Tibial artery (tissue), 4 donors: ENCODE data around the gene S1PR5.

ENCODE experiments used
- DNase-seq, 2 donors: peaks; one replicate each; pipeline ENCODE4 v3.0.0-alpha.2; 2019
- H3K27ac ChIP-seq, 2 donors: fragments of 200-600 bp; sonication (generic) in 1 of 2; 1 replicate in 1 of 2; 2 replicates in 1 of 2; pipeline ENCODE4 v1.5.1; 2018 to 2019; ENCODE audit warnings: mild to moderate bottlenecking in 1 of 2
- H3K27me3 ChIP-seq, 2 donors: fragments of 200-600 bp; sonication (generic) in 1 of 2; one replicate each; pipeline versions ENCODE4 v1.5.1 to v1.6.0; 2016 to 2019
- H3K36me3 ChIP-seq, 3 donors: fragments of 200-600 bp; sonication (generic) in 2 of 3; one replicate each; pipeline ENCODE4 v1.5.1; 2016 to 2019; ENCODE audit warnings: mild to moderate bottlenecking in 2 of 3
- H3K4me1 ChIP-seq, 4 donors: fragments of 200-600 bp; sonication (generic) in 2 of 4; 1 replicate in 3 of 4; 2 replicates in 1 of 4; pipeline ENCODE4 v1.5.1; 2016 to 2019
- H3K4me3 ChIP-seq, 2 donors: fragments of 200-600 bp; sonication (generic) in 1 of 2; 1 replicate in 1 of 2; 2 replicates in 1 of 2; pipeline ENCODE4 v1.5.1; 2018 to 2019; ENCODE audit warnings: mild to moderate bottlenecking in 2 of 2
- H3K9me3 ChIP-seq, 3 donors: fragments of 200-600 bp; sonication (generic) in 1 of 3; one replicate each; pipeline ENCODE4 v1.5.1; 2016 to 2019
- CTCF ChIP-seq, 2 experiments: fragments of 200-600 bp in 1 of 2; fragments of 450-650 bp in 1 of 2; IDR thresholded peaks; one replicate each; pipeline ENCODE4 v1.5.1; 2017 to 2019; ENCODE audit warnings: antibody characterized with exemption in 2 of 2, mild to moderate bottlenecking in 1 of 2, moderate library complexity in 1 of 2
- intact Hi-C: fragments of 100-400 bp; cut with DNase I; formaldehyde crosslinking; loops from one replicate; pipeline ENCODE4 v1.15.0; 2023; ENCODE audit warnings: low total_unique reads

The S1PR5 gene

DNA sequence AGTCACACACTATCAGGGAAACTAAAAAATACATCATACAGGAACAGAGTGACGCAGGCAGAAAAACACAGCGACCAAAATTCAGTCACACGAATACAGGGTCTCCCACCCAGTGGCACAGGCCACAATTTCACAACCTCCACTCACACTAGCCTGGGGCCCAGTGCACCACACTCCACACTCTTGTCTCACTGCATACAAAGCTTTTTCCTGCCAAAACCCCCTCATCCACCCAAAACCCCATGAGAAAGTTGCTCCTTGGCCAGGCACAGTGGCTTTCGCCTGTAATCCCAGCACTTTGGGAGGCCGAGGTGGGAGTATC, 1.2 kb downstream of the S1PR5 start:
- no peak overlapping the region for H3K4me3 ChIP-seq
- intact Hi-C loops, result no loop called here
- no peak for DNase-seq
- no peak for TF ChIP-seq CTCF (IDR thresholded peaks at IDR 0.05)
- H3K36me3 ChIP-seq, result no peaks in the 10 kb centered on the region
- no peaks in the 10 kb centered on the region for H3K9me3 ChIP-seq
- no peak overlapping the region for H3K27ac ChIP-seq
- H3K4me1 ChIP-seq, result peaks cover 0 to 26% (median 15%) of the 10 kb centered on the region in 4 donors
- peaks cover 0 to 47% of the 10 kb centered on the region in 2 donors for H3K27me3 ChIP-seq

- DNase-seq, result no peak
- intact Hi-C loops, result no loop called here
- Histone ChIP-seq H3K4me1 (peaks cover 0 to 33% (median 20%) of the 10 kb centered on the region in 4 donors), H3K27me3 (peaks cover 0 to 57% of the 10 kb centered on the region in 2 donors), H3K36me3 (no peaks in the 10 kb centered on the region), H3K4me3 (no peak overlapping the region), H3K9me3 (no peaks in the 10 kb centered on the region), H3K27ac (no peak overlapping the region)
- TF ChIP-seq CTCF (IDR thresholded peaks at IDR 0.05), result no peak
These were observed 2.8 kb downstream of the S1PR5 start for GRCh38 chr19:10514211-10515145.

DNA sequence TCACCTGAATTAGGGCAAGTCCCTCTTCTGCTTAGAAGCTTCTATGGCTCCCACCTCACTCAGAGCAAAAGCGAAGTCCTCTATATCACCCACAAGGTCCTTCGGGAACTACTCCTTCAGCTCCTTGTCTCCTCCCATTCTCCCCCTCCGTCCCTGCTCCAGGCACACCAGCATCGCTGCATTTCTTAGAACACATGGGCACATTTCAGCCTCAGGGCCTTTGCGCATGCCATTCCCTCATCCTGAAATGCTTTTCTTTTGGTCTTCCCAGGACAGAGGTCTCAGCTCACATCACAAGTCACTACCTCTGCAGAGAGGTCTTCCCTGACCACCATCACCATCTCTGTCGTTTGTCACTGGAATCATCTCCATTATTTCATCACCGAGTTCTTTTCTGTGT, 4.0 kb downstream of the S1PR5 start:
- Histone ChIP-seq H3K27ac (no peak overlapping the region), H3K27me3 (peaks cover 0 to 52% of the 10 kb centered on the region in 2 donors), H3K9me3 (no peaks in the 10 kb centered on the region), H3K36me3 (no peaks in the 10 kb centered on the region), H3K4me1 (peaks cover 0 to 27% (median 18%) of the 10 kb centered on the region in 4 donors), H3K4me3 (no peak overlapping the region)
- intact Hi-C loops, result no loop called here
- no peak for TF ChIP-seq CTCF (IDR thresholded peaks at IDR 0.05)
- DNase-seq, result no peak

DNA sequence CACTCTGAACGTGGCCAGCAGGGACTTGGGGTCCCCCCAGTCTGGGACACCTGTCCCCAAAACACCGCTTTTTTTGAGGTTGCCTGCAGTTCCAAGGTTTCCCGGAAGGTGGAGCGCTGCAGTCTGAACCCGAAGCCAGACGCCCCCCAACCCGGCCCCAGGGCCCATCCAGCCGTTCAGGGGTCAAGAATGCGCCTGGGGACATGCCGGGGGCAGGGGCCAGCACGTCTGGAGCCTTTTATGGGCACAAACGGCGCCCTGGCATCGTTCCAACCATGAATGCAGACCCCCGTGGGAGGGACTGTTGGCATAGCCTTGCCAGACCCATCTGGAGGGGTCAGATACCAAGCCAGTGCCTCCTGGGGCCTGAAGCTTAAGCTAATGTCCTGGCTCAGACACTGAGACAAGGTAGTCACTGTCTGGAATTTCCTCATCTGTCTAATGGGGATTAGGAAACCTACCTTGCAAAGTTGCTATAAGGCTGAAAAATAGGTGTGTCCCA, 6.9 kb downstream of the S1PR5 start:
- peaks cover 0 to 39% of the 10 kb centered on the region in 2 donors for H3K27me3 ChIP-seq
- no peak for DNase-seq
- H3K4me1 ChIP-seq, result peaks cover 0 to 15% (median 5%) of the 10 kb centered on the region in 4 donors
- peak; percentile 40 to 52 for TF ChIP-seq CTCF (IDR thresholded peaks at IDR 0.05)
- no peak overlapping the region for H3K4me3 ChIP-seq
- no peak overlapping the region for H3K27ac ChIP-seq
- H3K36me3 ChIP-seq, result no peaks in the 10 kb centered on the region
- H3K9me3 ChIP-seq, result no peaks in the 10 kb centered on the region
- intact Hi-C loops, result no loop called here

- no peak for TF ChIP-seq CTCF (IDR thresholded peaks at IDR 0.05)
- H3K4me1 ChIP-seq, result peaks cover 0 to 10% (median 6%) of the 10 kb centered on the region in 4 donors
- no peaks in the 10 kb centered on the region for H3K36me3 ChIP-seq
- peaks cover 0 to 22% of the 10 kb centered on the region in 2 donors for H3K27me3 ChIP-seq
- no peaks in the 10 kb centered on the region for H3K9me3 ChIP-seq
- DNase-seq, result no peak
- intact Hi-C loops, result no loop called here
- no peak overlapping the region for H3K4me3 ChIP-seq
- H3K27ac ChIP-seq, result no peak overlapping the region
These were observed 8.5 kb downstream of the S1PR5 start for GRCh38 chr19:10508707-10509106.
